ENCODE data around the gene SH3BP1.

Gene SH3BP1

DNA sequence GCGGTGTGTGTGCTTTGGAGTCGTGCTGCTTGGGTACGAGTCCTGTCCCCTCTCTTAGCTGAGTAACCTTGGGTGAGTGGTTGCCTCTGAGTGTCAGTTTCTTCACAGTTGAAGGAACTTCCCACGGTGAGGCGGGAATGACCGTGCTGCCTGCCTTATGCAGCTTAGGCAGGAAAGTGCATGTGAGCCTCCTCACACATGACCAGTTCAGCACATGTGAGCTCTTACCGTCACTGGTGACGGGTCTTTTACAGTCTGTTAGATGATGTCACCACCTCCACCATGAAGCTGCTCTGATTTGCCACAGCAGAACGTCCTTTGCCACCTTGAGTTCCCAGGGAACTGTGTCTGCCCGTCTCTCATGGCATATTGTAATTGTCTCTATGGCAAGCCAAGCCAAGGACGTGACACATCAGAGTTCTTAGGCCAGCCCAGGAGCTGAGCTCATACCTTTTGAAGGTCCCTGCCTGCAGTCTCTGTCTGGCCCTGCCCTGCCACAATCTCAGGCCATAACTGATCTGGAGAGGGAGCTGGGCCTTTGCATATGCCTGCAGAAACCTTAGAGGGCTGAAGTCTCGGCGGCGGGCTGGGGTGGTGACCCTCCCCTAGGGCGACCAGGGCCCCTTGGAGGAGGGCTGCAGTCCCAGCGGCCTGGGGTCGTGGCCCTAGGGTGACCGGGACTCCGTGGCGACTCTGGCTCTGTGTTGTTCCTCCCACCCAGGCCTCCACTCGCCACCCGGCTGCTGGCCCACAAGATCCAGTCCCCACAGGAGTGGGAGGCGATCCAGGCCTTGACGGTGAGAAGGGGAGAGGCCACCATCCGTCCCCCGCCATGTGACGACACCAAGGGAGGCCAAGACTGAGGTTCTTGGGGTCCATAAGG lies 23.0 kb upstream of the SH3BP1 start:
- no peak for DNase-seq

DNA sequence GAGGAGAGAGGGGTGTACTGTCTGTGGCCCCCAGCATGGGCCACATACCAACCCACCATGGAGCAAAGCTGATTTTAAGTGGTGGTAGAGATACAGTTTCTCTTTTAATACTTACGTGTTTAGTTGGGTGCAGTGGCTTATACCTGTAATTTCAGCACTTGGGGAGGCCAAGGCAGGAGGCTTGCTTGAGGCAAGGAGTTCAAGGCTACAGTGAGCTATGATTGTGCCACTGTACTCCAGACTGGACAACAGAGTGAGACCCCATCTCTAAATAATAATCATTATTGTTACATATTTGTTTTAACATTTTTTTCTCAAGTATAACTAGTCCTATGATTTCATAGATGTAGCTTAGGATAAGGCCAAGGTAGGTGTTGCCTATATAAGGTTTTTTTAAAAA lies 22.0 kb upstream of the SH3BP1 start:
- no peak for DNase-seq

DNA sequence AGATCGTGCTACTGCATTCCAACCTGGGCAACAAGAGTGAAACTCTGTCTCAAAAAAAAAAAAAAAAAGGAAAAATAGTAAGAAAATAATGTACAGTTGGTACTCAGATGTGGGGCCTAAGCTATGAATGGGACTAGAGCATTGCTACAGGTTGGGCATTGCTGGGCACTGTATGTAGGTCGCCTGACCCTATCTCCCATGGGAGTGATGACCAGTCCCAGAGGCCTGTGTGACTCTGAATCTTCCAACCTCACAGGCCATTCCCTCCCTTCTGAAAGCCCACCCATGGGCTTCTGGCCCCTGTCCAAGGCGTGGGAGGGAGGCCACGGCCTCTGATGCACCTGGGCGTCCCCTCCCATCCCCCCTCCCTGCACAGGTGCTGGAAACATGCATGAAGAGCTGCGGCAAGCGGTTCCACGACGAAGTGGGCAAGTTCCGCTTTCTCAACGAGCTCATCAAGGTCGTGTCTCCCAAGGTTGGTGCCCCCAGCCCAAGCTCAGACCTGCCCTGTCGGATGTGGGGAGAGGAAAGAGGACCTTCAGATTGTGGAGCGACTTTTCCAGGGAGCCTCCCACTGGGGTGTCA lies 21.3 kb upstream of the SH3BP1 start:
- DNase-seq = no peak

DNA sequence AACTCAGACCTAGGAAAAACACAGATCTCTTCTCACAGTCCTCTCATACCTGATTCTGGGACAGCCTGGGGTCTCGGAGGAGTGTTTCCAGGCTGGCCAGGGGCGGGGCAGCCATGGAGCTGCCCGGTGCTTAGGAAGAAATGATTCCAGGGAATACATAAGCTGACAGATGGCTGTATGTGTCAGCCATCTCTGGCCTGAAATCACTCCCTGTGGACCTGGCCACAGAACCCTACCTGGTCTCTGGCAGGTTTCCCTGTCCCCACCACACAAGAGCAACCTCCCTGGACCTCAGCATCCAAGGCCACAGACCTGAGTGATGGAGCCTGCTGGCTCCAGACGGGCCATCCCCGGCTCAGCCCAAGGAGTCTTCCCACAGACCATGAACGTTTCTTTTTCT lies 20.8 kb upstream of the SH3BP1 start:
- no peak for DNase-seq

DNA sequence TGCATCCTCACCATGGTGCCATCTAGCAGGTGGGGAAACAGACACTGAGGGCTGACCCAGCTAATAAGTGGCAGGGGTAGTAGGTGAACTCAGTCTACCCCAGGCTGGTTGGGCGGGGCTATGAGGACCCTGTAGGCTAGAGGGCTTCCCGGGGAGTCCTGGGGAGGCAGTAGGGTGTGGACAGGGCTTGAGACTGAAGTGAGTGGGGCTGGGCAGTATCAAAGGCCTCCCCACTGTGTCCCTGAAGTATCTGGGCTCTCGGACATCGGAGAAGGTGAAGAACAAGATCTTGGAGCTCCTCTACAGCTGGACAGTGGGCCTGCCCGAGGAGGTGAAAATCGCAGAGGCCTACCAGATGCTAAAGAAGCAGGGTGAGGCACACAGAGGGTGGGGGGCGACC lies 19.5 kb upstream of the SH3BP1 start:
- DNase-seq = no peak

DNA sequence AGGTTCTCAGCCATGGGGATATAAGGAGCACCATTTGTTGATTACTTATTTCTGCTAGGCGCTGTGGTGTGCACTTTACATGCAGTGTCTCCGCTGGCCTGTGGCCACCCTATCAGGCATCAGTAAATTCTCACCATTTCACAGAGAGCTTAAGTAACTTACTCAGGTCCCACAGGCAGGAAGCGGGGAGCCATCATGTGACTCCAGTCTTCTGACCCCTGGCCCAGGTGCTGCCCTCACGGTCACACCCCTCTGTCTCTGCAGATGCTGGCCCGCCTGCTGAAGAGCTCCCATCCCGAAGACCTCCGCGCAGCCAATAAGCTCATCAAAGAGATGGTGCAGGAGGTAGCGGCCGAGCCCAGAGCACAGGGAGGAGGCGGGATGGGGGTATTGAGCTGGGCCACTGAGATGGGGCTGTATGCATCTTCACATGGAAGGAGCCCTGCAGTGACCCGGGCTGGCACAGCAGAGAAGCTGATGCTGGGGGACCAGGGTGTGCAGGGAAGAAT lies 18.1 kb upstream of the SH3BP1 start:
- no peak for DNase-seq

DNA sequence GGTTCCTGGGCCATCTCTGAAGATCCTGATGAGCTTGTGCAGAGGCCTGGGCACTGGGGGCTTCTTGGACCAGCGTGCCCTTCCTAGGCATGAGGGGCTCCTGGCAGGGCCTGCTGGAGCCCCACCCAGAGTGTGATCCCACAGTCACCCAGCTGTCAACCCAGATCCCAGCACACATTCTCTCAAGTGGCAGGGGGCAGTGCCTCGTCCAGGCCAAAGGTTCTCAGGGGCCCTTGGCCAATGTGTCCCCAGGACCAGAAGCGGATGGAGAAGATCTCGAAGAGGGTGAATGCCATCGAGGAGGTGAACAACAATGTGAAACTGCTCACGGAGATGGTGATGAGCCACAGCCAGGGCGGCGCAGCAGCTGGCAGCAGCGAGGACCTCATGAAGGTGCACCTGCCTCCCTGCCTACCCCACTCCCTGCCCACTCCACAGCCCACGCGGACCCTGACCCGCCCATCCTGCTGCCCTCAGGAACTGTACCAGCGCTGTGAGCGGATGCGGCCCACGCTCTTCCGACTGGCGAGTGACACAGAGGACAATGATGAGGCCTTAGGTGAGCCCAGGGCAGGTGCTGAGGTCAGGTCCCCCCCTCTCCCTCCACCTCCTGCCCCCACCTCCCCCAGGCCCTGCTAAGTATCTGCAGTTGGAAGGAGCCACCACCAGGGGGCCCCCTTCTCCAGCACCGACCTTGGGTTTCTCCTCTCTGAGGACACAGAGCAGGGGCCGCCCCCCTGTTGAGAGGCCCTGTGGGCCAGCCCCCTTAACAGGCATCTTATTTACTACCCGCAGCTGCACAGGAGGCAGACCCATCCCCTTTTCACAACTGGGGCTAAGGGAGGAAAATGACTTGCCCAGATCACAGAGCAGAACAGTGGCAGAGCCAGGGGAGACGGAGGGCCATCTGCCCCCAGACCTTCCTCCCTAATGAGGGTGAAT lies 16.1 kb upstream of the SH3BP1 start:
- peak; percentile 24 for DNase-seq

DNA sequence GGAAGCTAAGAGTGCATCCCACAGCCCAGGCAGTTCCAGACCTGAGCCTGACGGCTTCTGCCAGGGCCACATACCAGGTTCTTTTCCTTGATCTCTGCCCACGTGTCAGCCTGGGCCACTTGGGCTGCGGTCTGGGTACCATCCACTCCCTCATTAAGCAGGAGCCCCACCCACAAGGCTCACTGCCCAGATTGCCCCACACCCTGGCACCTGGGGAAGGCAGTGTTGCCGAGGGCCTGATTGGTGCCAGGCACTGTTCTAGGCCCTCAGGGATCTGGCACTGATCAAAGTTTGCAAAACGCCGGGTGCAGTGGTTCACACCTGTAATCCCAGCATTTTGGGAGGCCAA lies 15.5 kb upstream of the SH3BP1 start:
- DNase-seq = no peak

DNA sequence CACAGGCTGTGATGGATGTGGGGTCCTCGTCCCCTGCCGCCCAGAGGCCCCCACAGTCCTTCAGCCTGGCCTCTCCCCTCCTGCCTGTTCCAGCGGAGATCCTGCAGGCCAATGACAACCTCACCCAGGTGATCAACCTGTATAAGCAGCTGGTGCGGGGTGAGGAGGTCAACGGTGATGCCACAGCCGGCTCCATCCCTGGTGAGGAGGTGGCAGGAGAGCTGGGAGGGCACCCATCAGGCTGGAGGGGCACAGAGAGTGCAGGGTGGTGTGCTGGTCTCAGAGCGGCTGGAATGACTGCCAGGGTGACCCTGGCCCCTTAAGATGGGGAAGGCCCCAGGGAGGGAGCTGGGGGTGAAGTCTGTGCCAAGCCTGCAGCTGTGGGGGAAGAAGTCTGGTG lies 14.6 kb upstream of the SH3BP1 start:
- no peak for DNase-seq

DNA sequence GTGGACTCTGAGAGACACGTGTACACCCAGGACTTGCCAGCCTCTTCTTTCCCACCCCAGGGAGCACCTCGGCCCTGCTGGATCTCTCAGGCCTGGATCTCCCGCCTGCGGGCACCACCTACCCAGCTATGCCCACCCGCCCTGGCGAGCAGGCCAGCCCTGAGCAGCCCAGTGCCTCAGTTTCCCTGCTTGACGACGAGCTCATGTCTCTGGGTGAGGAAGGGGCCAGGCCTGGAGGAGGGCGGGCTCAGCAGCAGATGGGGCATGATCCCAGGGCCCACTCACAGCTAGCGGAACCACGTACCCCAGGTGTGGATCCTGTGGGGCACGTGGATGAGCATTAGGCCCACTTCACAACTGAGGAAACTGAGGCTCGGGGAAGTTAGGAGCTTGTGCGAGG lies 13.7 kb upstream of the SH3BP1 start:
- DNase-seq = no peak

DNA sequence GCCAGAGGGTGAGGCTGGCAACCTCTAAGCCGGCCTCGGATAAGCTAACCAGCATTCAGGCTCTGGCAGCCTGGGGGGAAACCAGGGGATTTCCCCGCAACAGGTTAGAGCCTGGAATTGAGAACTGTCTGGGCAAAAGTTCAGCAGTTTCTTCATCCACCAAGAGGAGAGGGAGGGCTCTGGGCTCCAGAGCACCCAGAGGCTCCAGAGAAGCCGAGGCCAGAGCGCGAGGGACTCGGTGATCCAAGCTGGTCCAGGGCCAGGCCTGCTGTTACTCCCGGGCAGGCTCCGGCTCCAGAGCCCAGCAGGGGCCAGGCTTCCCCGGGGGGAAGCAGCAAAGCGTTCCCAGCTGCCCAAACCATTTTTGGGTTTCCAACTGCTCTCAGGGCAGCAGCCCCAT lies 13.3 kb upstream of the SH3BP1 start:
- no peak for DNase-seq

DNA sequence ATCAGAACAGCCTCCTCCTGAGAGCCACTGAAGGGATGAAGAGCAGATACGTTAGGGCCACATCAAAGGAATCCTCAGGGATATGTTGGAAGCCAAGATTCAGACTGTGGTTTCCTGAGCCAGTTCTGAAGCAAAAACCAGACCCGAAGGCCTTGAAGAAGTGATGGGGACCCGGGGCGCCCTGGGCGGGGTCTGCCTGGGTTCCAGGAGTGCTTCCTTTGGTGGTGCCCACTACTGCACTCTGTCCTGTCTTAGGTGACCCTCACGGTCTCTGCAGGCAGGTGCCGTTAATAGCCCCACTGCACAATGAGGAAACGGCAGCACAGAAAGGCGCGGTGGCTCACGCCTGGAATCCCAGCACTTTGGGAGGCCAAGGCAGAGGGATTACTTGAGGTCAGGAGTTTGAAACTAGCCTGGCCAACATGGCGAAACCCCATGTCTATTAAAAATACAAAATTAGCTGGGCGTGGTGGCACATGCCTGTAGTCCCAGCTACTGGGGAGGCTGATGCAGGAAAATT lies 12.9 kb upstream of the SH3BP1 start:
- DNase-seq = no peak

DNA sequence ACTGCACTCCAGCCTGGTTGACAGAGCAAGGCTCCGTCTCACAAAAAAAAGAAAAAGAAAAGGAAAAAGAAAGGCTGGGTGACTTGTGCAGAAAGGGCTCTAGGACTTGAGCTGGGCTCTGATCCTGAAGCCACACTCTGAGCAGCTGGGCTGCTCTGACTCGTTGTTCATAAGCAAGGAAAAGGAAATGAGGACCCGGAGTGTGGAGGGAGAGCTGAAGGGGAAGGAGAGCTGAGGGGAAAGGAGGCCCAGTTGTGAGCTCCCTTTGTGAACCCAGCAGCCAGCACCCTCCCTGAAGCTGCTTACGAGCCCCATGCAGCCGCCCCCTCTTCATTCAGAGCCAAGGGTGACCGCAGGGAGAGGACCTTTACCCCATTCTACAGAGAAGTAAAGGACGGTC lies 12.3 kb upstream of the SH3BP1 start:
- DNase-seq = no peak

DNA sequence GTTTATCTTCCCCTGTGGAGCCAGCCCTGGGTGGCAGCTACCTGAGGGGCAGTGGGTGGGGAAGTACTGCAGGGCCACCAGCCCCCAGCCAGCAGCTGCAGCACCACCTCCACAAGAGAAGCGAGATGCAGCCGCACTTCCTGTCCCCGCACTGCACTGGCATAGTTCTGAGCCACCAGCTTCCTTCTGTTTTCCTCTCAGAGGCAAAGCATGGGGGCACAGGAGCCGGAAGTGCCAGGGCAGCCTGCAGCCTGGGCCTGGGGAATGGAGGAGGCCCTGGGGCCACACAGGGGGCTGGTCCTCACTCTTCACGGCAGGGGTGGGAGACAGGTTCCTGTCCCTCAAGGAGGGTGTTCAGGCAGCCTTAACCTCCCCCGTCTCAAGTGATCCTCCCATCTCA lies 11.9 kb upstream of the SH3BP1 start:
- DNase-seq = no peak

DNA sequence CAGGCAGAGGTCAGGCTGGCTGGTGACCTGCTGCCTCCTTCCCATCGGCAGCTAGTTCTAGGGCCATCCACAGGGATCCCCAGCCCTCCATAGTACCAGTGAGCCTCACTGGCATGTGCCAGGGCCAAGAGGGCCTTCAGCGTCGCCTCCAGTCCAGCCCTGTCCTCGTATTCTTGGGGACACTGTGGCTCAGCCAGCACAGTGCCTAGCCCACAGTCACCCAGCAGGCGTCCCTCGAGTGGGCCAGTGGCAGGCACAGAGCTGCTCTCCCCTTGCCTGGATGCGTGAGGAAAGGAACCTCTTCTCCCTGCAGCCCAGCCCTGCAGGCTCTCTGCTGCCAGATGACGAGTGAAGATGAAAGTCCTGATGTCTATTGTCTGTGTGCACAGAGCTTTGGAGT lies 10.6 kb upstream of the SH3BP1 start:
- DNase-seq = no peak

DNA sequence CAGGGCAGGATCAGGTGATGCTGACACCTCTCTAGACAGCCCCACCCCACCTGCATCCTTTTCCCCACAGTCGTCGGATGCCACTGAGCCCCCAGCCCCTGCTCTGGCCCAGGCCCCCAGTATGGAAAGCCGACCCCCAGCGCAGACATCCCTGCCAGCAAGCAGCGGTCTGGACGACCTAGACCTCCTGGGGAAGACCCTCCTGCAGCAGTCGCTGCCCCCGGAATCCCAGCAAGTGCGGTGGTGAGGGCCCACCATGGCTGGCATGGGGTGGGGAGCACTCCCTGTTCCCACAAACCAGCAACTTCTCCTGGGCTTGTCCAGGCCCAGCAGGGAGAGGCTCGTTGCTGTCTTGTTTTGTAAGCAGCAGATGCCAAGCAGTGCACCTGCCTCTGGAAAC lies 9.5 kb upstream of the SH3BP1 start:
- no peak for DNase-seq

DNA sequence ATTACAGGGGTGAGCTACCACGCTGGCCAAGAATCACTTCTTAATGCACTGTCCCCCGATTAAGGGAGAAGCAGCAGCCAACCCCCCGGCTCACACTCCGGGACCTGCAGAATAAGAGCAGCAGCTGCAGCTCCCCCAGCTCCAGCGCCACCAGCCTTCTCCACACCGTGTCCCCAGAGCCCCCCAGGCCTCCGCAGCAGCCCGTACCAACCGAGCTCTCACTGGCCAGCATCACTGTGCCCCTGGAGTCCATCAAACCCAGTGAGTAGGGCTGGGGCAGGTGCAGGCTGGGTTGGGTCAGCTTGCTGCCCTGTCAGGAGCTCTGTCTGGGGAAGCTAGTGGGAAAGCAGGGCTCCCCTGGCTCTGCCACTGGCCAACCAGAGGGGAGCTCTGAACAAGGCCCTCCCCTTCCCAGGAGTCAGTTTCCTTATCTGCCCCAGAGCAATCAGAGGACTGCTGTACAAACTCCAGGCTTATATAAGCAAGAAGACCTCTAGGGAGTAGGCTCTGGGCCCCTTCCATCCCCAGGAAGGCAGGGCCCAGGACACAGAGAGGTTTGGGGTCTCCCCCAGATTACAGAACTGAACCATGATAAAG lies 8.5 kb upstream of the SH3BP1 start:
- no peak for DNase-seq

DNA sequence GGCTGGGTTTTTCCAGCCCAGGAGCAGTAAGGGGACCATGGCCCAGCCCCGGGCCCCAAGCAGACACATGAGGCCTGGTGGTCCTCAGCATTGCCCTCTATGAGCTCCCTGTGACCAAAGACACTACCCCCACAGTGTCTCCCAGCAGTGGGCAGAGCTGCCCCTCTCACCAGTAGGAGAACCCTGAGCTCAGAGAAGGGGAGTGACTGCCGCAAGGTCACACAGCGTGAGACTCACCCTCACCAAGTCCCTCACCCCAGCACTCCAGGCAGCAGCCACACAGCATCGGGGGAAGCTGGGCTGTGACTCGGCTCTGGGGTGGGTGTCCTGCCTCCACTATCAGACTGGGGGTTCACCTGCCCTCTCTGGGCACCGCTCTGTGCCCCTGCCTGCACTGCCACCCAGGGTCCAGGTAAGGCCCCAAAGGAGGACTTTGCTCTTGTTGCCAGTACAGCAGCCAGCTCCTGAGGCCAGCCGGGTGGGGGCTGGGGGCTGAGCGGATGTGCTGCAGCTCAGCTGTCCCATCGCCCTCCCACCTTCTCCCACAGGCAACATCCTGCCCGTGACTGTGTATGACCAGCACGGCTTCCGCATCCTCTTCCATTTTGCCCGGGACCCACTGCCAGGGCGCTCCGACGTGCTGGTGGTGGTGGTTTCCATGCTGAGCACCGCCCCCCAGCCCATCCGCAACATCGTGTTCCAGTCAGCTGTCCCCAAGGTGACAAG lies 7.9 kb upstream of the SH3BP1 start:
- DNase-seq = no peak

DNA sequence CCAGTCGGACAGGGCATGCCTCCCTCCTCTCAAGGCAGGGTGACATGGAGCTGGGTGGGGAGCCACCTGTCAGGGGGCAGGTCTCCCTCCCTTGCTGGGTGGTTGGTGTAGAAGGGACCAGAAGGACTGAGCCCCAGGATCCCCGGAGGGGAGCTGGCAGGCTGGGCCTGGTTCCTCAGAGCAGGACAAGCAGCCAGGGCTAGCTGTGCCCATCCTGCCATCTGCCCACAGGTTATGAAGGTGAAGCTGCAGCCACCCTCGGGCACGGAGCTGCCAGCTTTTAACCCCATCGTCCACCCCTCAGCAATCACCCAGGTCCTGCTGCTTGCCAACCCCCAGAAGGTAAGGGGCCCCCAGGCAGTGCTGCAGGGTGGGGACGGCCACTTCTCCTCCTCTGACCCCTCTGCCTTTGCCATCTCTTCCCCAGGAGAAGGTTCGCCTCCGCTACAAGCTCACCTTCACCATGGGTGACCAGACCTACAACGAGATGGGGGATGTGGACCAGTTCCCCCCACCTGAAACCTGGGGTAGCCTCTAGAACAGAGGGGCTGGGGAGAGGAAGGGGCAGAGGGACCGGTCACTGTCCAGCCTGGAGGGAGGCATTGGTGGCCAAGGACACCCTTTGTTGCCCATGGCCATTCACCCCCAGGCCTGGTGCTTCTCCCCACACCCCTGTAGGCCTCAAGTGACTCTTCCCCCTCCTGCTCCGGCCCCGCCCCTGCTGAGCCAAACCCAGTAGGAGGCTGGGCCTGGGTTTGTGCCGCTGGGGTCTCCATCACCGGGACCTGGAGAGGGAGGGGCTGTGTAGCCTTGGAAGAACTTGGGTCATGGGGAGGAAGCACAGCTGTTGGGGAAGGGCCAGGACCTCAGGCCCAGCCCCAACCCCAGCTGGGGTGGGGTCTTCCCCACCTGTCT lies 7.0 kb upstream of the SH3BP1 start:
- DNase-seq = no peak

DNA sequence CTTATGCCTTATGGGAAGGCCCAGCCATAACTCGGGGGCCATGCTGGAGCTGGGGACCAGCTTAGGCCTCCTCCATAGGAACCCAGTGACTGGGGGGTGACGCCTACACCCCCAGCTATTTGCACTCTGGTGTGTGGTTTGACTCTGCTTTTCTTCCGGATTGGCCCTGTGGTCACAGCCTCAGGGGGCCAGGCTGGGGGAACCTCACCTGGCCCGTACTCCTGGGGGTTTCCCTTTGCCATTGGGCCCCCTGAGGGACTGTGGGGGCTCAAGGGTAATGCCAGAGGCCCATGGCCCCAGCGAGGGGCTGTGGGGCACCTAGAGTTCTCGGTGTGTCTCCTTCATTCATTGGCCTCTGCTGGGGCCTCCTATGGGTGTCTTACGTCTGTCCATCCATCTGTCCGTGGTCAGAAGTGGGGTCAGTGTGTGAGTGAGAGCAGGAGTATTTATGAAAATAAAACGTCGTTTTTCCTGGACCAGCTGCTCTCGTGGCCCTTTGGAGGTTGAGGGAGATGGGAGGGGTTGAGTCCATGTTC lies 6.3 kb upstream of the SH3BP1 start:
- DNase-seq = no peak

Data from NCI-H2029 (cell line).